Right lobe of liver (tissue), 4 donors: ENCODE data around the gene GATAD2B.

Experiments
- POLR2A ChIP-seq: fragments of 450-650 bp; IDR thresholded peaks from one replicate; pipeline ENCODE4 v1.6.1; 2017; ENCODE audit warnings: antibody characterized with exemption, mild to moderate bottlenecking
- TF ChIP-seq, protein P1 (sequence below), 4 donors: fragments of 200-600 bp in 3 of 4; fragments of 450-650 bp in 1 of 4; IDR thresholded peaks; one replicate each; pipeline versions ENCODE4 v1.5.1 to v1.8.0; 2016 to 2022; ENCODE audit warnings: antibody characterized with exemption in 4 of 4, mild to moderate bottlenecking in 2 of 4
- donor health status: DM: no; HTN: no; CAD: no.
- donor health status: DM: no; HTN: no; CAD: no.
- donor health status: DM: no; HTN: yes; CAD: no.

DNA sequence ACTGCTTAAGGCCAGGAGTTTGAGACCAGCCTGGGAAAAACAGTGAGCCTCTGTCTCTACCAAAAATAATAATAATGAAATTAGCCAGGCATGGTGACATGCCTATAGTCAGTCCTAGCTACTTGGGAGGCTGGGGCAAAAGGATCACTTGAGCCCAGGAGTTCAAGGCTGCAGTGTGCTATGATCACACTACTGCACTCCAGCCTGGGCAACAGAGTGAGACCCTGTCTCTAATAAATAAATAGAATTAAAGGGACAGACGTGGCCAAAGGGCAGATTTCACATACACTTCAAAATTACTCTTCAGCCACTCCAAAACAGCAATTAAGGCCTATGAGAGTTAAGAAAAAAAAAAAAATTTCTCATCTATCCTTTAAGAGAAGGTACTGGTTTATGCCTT lies 45.7 kb downstream of the GATAD2B start:
- TF ChIP-seq, protein P1, sequence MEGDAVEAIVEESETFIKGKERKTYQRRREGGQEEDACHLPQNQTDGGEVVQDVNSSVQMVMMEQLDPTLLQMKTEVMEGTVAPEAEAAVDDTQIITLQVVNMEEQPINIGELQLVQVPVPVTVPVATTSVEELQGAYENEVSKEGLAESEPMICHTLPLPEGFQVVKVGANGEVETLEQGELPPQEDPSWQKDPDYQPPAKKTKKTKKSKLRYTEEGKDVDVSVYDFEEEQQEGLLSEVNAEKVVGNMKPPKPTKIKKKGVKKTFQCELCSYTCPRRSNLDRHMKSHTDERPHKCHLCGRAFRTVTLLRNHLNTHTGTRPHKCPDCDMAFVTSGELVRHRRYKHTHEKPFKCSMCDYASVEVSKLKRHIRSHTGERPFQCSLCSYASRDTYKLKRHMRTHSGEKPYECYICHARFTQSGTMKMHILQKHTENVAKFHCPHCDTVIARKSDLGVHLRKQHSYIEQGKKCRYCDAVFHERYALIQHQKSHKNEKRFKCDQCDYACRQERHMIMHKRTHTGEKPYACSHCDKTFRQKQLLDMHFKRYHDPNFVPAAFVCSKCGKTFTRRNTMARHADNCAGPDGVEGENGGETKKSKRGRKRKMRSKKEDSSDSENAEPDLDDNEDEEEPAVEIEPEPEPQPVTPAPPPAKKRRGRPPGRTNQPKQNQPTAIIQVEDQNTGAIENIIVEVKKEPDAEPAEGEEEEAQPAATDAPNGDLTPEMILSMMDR (IDR thresholded peaks at IDR 0.05) = no peak
- no peak for TF ChIP-seq POLR2A
